K562 (cell line): ENCODE measurements around the gene CALY. TPM values are rescaled to one million over a fixed set of nuclear protein-coding genes. Genes with fewer than 3 reads are reported as not detected.

ENCODE experiments used
- C11orf30 ChIP-seq: fragments of 450-650 bp; IDR thresholded peaks from 2 replicates; pipeline ENCODE4 v1.6.1; 2016; ENCODE audit warnings: low read depth, mild to moderate bottlenecking
- CBX3 ChIP-seq, 2 experiments: IDR thresholded peaks; 1 replicate in 1 of 2; 2 replicates in 1 of 2; pipeline ENCODE4 v1.6.1; 2012; ENCODE audit warnings: inconsistent platforms in 2 of 2, low read length in 2 of 2, borderline replicate concordance in 1 of 2, control low read depth in 1 of 2
- CUX1 ChIP-seq: fragments of 200-800 bp; sonication (Bioruptor generic); IDR thresholded peaks from 2 replicates; pipeline ENCODE4 v1.6.1; 2016; ENCODE audit warnings: missing genetic modification characterization, missing compliant biosample characterization
- E2F1 ChIP-seq: sonication (generic); formaldehyde crosslinking; IDR thresholded peaks from 2 replicates; pipeline ENCODE4 v1.8.1; 2023; ENCODE audit warnings: mild to moderate bottlenecking, missing genetic modification reagents, moderate library complexity
- KLF1 ChIP-seq: fragments of 450-650 bp; IDR thresholded peaks from 2 replicates; pipeline ENCODE4 v1.6.1; 2016; ENCODE audit warnings: missing genetic modification characterization, missing compliant biosample characterization
- MAX ChIP-seq: sonication (generic); formaldehyde crosslinking; IDR thresholded peaks from 2 replicates; pipeline ENCODE4 v1.9.0; 2022; ENCODE audit warnings: mild to moderate bottlenecking, missing genetic modification reagents
- POLR2AphosphoS5 ChIP-seq: IDR thresholded peaks from 2 replicates; pipeline ENCODE4 v1.6.1; 2011; ENCODE audit warnings: mild to moderate bottlenecking, low read depth, low read length, moderate library complexity; ENCODE audit not compliant: control insufficient read depth, insufficient read depth
- RBFOX2 ChIP-seq: fragments of 200-400 bp; formaldehyde crosslinking; IDR thresholded peaks from 2 replicates; pipeline ENCODE4 v1.6.1; 2017; ENCODE audit warnings: low read depth, mild to moderate bottlenecking, low read length, moderate library complexity
- SIN3A ChIP-seq, 2 experiments: fragments of 150-350 bp in 1 of 2; IDR thresholded peaks; 2 replicates each; pipeline ENCODE4 v1.6.1; 2011 to 2016; ENCODE audit warnings: borderline replicate concordance in 2 of 2, low read depth in 2 of 2, low read length in 2 of 2, mild to moderate bottlenecking in 2 of 2, moderate library complexity in 2 of 2; ENCODE audit not compliant: control insufficient read depth in 1 of 2
- TBP ChIP-seq: optimal IDR thresholded peaks from 2 replicates; pipeline ENCODE3; 2011; ENCODE audit warnings: low read depth, low read length, improper control_type of control experiment
- TFAM ChIP-seq: fragments of 250-450 bp; sonication (Bioruptor Pico); conservative IDR thresholded peaks from 2 replicates; pipeline ENCODE4 v1.5.0; 2021; ENCODE audit warnings: mild to moderate bottlenecking, moderate library complexity
- ZNF263 ChIP-seq: sonication (generic); formaldehyde crosslinking; IDR thresholded peaks from 2 replicates; pipeline ENCODE4 v1.8.0; 2022; ENCODE audit warnings: mild to moderate bottlenecking, missing genetic modification reagents, borderline replicate concordance
- ZNF592 ChIP-seq: fragments of 450-650 bp; IDR thresholded peaks from 2 replicates; pipeline ENCODE4 v1.6.1; 2017; ENCODE audit warnings: antibody characterized with exemption, mild to moderate bottlenecking
- polyA plus RNA-seq, 8 experiments: library from polyadenylated mRNA; depleted of rRNA in 4 of 8; stranded (reverse) in 5 of 8; unstranded in 3 of 8; fragments of >200 nt; fragmentation: Nextera tagmentation in 2 of 8; fragmentation: Illumina TruSeq in 1 of 8; extraction: Ambion mirVana in 2 of 8; extraction: Trizol in 1 of 8; gene quantifications; 2 replicates each; pipeline versions ENCODE4 v1.2.1 to v1.2.3, GENCODE V29; 2011 to 2014; ENCODE audit warnings: inconsistent platforms in 1 of 8, missing spikeins in 1 of 8
- total RNA-seq, 7 experiments: library from RNA; depleted of rRNA in 6 of 7; stranded (reverse); fragments of >200 nt in 6 of 7; fragmentation: Illumina TruSeq in 2 of 7; extraction: Trizol in 2 of 7; gene quantifications; 2 replicates each; pipeline versions ENCODE4 v1.2.1 to v1.2.3, GENCODE V29; 2011 to 2021; ENCODE audit warnings: low replicate concordance in 1 of 7

Gene CALY
- total and polyA plus RNA-seq, 9 of the 15 experiments (the other 6 are each of a cell fraction or from before 2014, with no cell fraction given): not detected

GRCh38 chr10:133308421-133309099 is 28.1 kb downstream of the CALY start, which contains the start of the genes TUBGCP2 and ZNF511 (continued):
- TF ChIP-seq POLR2AphosphoS5 (peak; percentile 37; the same call in 1 of the 2 replicates), ZNF263 (CRISPR knock-in tag) (peak; percentile 39; the same call in 1 of the 2 replicates), MAX (peak; percentile 47), KLF1 (tag) (0 out of 2 replicates have a peak, but pooled peaks have one; percentile 52), TFAM (CRISPR knock-in tag) (no peak), RBFOX2 (peak; percentile 89), C11orf30 (peak; percentile 51; the same call in 1 of the 2 replicates), TBP (peak; percentile 62), SIN3A (IDR thresholded peaks at IDR 0.05; ENCODE audit: borderline replicate concordance in 2 of 2, control insufficient read depth in 1 of 2, low read depth in 2 of 2, low read length in 2 of 2) (peak; percentile 16 to 47; a peak in 2 of 4 replicates), CUX1 (CRISPR knock-in tag) (no peak), CBX3 (IDR thresholded peaks at IDR 0.05; ENCODE audit: borderline replicate concordance in 1 of 2, low read length in 2 of 2) (no peak), E2F1 (CRISPR knock-in tag) (peak; percentile 73), ZNF592 (peak; percentile 49; the same call in 1 of the 2 replicates)
